CMK (cell line): ENCODE data around the gene MPP1.
A peak's percentile ranks its signal among the peaks of the same experiment; 100 is the strongest.

ENCODE experiments used
- DNase-seq: peaks from one replicate; pipeline ENCODE4 v3.0.0-alpha.2; 2010; ENCODE audit warnings: low read depth

The MPP1 gene

DNA sequence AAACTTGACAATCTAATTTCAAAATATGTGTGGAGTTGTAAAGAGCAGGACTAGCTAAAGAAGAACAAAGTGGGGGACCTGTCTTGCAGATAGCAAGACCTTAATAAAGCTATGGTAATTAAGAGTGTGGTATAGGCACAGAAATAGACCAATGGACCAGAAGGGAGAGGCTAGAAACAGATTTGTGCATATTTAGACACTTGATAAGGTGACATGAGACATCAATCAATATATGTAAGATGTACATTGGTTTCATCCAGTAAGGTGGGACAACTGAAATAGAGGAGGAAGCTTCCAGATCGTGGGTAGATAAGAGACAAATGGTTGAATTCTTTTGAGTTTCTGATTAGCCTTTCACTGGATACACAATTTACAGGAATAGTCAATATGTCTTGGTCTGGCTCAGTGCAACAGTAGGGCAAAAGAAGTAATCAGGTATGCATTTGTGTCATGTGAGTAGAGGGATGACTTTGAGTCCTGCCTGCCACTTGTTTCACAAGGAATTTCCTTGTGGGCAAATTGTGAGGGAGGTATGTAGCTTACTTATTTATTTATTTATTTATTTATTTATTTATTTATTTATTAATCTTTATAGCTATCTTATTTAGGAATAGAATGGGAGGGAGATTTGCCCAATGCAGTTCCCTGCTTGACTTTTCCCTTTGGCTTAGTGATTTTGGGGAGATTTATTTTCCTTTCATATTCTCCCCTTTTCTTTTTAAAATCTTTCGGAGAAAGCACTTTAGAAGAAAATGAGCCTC, 7.2 kb upstream of the MPP1 start:
- no peak for DNase-seq

DNA sequence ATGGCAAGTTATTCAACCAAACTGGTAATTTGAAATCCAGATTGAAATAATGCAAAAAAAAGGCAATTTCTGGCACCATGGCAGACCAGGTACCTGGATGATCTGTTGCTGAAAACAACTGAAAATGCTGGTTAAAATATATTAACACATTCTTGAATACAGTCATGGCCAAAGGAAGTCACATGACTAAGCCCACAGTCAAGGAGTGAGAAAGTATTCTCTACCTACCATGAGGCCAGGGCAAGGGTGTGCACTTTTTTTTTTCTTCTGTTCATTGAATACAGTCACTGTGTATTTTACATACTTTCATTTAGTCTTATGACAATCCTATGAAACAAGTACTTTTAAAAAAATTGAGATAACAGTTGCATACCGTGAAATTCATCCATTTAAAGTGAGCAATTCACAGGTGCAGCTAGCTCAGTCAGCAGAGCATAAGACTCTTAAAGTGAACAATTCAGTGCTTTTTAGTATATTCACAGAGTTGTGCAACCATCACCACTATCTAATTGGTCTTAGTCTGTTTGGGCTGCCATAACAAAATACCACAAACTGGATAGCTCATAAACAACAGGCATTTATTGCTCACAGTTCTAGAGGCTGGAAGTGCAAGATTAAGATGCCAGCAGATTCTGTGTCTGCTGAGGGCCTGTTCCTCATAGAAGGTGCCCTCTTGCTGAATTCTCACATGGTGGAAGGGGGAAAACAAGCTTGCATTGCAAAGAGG, 4.8 kb upstream of the MPP1 start:
- DNase-seq, result no peak

DNA sequence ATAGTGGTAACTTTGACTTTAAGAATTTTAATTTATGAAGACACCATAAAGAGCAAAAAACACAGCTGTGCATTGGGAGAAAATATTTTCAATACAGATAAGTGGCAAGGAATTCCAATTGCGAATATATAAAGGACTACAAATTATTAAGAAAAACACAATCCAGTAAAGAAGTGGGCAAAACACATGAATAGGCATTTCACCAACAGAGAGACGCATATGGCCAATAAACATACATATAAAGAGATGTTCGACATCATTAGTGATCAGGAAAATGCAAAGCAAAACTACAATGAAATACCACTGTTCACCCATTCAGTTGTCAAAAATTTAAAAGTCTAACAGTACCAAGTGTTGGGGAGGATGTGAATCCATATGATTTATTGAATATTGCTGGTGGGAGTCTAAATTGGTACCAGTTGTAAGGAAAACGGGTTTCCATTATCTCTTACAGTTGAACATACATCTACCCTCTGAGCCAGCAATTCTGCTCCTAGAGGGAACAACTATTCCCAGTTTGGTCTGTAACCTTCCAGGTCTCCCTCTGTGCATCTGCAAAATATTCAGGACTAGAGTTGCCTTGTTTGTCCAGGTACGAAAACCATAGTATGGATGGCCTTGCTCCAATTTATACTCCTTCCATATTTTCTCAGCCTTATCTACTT, 1.7 kb upstream of the MPP1 start:
- DNase-seq, result no peak

DNA sequence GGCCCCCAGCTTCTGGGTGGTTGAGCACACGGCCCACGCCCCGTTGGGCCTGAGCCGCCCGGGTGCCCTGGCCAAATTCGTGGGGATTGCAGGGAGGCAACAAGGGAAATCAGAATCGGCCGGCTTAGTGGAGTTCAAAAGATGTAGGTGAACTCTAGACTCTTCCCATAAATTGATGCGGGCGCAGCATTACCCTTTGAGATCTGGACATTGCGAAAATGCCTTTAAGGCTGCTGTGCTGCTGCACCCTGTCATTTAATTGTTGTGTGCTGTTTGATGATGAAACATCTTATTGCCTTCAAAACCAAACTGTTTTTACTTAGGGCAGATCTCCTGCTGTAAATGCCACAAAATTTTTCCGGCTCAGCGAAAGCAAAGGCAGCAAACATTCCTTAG, 409 bp upstream of the MPP1 start:
- DNase-seq, result no peak

DNA sequence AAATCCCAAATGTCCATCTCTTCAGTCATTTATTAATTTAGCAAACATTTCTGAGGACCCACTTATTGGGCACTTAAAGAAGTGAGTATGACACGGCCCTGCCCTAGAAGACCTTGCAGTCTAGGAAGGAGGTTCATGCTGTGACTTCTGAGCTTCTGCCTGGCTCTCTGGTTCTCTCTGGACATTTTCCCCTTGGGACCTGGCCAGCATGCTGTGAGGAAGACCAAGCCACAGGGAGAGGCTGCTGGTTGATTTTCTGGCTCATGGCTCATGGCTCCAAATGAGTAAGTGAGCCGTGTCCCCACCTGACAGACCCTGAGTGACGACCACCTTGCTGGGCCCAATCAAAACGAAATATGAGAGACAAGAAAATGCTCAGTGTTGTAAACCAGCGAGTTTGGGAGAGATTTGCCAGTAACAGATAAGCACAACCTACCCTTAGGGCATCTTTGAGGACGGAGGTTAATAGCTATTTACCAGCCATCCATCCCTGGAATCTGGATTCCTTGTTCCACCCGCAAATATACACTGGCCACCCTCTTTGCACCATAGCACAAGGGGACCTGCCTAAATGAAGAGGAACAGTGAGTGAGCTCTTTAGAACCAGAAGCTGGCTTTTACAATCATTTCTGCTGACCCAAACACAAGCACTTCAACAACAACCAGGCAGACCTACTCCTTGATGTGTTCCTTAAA, 876 bp downstream of the MPP1 start:
- no peak for DNase-seq

DNA sequence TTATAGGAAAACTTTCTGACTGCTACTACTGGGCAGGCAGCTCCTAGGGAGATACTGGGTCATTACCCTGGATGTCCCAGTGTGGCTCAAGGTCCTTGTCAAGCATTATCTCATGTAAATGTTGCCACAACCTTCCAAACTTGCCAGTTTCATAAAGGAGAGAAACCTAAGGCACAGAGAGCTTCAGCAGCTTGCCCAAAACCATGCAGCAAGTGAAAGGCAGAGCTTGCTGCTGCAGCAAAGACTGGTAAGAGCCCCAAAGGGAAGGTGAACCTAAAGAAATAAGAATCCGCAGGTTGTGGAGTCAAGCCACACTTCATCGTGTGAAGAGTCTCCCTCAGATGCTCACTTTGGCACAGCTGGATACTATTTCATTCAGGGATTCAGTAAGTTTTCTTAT, 2.3 kb downstream of the MPP1 start:
- no peak for DNase-seq

DNA sequence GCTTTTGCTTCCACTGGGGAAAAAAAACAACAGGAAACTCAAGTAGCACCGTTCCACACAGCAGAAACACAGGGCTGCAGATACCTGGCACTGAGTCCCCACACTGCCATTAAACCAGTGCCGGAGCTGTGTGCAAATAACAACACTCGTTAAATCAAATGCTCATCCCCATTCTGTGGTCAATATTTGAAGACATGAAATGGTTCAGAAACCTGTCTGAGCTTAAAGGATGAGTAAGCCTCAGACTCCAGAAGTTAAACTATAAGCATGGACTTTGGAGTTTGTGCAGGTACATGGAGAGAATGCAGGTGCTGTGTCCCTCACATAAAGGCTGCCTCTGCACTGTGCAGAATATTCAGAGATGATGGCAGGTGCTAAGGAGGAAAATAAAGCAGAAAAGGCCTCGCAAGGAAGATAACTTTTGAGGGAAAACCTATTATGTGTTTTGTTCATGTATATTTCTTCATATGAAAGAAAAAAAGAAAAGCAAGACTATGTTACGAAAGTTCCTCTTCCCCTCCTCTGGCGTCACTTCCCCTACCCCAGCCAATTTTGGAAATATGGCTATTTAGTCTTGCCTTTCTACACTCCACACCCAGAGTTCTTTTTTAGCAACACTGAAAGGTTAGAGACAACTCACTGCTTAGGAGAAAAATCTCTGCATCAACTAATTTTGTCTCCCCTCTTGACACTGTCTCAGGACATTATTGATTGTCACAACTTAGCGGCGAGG, 4.6 kb downstream of the MPP1 start:
- no peak for DNase-seq

DNA sequence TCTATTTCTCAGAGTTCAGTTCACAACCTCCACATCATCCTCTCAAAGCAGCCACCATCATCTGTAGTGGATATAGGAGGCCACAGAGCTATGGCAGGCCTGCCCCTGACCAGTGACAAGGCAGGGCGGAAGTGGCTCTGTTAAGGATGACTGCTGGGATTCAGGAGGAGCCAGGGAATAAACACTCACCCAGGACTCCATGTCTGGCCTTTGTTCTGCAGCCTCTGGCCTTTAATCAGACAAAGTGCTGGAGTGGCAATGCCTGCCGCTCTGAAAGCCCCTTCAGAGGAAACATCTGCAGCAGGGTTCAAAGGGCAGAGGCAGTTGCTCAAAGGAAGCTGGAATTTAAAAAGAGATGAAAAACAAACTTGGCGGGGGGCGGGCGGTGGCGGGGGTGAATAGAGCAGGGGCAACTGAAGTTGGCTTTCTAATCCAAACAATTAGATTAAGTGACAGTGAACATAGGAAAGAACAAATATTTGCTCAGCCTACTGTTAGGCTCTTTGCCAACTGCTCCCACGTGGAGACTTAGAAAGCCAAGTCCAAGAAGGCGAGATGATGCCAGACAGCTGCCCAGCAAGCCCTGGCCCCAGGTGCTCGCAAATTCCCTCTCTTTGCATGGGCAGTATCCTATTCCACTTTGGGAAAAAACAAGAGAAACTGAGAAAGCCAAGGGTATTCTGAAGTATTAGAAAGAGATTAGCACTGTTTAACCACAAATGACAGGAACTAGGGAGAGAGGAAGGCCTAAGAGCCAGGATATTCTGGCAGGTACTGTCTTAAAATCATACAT, 5.5 kb downstream of the MPP1 start:
- DNase-seq, result no peak

DNA sequence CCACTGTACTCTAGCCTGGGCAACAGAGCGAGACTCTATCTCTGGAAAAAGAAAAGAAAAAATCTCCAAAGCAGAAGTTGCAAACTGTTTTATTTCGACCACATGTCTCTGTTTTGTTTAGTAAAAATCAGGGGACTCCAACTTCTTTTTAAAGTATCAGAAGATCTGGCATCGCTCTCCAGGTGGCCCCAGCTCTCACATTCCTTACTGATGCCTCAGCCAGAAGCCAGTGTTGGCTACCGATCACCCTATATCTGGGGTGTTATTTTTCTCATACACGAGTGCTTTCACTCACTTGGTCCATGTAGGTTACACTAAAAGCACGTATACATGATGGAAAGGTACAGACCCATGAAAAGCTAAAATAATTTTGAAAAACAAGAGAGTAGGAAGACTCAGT, 8.3 kb downstream of the MPP1 start:
- no peak for DNase-seq

DNA sequence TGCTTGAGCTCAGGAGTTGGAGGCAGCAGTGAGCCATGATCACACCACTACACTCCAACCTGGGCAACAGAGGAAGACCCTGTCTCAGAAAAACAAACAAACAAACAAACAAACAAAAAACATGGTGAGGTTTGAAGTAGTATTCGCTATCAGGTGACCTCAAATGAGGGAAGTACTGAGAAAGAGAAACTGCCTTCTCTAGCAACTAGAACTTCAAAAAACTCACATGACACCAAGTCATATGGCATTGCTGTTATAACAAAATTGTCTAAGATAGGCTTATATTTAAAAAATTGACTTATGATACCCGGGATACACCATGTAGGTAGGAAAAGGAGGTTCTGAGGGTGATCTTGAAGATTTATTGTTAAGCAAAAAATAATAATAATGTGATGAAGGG, 10.3 kb downstream of the MPP1 start:
- no peak for DNase-seq

DNA sequence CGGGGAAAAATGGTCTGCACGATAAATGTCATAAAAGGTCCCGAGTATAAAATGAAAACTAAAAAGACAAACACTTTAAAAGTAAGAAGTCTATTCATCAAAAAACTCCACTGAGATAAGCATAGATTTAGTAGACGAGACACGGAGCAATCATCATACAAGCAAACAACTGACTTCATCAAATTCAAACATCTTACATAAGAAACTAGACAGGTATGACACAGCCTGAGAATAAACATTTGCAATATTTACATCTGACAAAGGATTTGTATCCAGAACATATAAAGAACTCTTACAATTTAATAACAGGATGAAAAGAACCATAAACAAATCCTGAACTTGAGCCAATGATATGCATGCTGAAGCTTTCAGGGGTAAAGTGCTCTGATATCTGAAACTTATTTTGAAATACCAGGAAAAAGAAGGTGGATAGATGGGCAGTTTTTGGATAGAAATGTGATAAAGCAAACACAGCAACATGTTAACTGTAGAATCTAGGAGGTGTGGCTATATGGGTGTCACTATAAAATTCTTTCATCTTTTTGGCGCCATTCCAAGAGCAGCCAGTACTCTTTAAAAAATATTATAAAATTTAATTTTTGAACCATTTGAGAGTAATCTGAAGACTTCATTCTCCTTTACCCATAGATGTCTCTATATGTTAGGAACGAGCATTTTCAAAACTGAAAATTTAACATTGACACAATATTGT, 12.0 kb downstream of the MPP1 start:
- no peak for DNase-seq

DNA sequence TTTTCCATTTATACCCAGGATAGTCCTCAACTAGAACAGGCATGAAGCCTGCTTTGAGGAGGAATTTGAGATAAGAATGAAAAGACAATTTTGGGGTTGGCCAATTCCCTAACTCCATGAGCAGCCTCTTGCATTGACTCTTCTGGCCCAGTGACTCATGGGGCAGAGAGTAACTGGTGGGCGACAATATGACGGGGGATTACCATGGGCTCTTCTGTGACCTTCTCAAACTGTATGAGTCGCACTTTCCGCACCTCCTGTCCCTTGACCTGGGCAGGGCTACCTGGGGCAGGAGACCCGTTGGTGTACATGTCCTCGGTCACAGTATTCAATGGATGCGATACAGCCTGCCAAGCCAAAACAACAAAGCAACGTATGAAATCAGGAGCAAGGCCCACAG, 13.3 kb downstream of the MPP1 start:
- no peak for DNase-seq

DNA sequence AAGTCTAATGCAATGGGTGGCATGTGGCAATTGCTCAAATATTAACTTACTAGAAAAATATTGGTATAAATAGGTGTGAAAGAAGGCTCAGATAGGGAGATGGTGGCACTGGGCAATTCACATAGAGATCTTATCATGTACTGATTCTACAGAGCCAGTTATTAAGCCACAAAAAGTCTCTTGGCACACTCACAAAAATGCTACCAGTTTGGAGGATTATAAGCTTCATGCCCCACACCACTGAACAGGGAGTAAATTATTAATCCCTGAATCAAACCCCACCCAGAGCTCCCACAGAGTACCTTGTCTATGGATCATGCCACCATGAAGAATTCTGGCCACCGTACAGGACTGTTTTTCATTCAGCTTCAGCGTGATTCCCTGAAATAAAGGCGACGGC, 13.8 kb downstream of the MPP1 start:
- DNase-seq, result no peak

DNA sequence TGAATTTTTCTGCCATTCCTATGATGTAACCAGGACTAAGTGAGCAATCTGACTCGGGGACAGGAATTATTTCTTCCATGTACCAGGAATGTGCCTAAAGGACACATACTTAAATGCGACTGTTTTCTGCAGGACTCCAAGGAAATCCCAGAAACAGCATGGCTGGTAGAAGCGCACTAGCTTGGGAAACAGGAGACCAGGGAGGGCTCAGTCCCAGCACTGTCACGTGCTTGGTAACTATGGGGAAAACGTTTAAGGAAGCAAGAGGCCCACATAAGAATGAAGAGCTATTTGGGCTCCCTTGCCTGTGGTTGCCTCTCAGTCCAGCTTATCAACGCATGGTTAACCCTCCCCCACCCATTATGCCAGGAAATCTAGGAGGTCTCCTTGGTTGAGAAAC, 19.6 kb downstream of the MPP1 start:
- no peak for DNase-seq

DNA sequence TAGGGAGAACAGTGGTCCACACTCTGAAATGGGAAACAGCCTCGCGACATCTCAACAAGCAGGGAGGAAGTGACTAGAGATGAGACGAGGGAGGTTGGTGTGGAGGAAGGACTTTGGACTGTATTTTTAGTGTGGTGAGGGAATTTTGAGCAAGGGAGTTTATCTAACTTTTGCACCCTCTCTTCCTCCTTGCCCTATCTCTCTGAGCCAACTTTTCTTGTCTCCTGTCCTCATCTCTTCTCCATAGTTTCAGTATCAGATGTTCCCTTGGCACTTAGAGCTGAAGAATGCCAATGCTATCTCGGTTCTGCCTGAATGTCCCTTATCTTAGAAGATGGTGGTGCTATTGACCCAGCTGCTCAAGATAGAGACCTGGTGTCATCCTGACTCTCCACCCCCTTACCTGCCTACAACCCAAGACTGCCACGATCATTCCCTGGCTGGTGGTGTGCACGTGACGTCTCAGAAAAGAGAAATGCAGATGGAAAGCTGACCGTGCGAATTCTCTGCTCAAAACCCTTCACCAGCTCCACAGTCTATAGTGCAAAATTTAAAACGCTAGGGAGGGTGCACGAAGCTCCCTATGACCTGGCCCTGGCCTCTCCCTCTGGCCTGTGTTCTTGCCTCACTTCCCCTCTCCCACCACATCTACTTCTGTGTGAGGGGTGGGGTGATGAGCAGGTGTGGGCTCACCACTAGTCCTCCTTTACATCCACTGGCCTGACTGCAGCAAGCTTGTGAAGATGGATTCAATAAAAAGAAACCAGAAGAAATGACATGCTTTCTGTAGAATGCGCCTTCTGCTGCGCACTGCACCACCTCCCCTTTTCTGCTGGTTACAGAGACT, 20.9 kb downstream of the MPP1 start:
- peak; percentile 75 for DNase-seq

DNA sequence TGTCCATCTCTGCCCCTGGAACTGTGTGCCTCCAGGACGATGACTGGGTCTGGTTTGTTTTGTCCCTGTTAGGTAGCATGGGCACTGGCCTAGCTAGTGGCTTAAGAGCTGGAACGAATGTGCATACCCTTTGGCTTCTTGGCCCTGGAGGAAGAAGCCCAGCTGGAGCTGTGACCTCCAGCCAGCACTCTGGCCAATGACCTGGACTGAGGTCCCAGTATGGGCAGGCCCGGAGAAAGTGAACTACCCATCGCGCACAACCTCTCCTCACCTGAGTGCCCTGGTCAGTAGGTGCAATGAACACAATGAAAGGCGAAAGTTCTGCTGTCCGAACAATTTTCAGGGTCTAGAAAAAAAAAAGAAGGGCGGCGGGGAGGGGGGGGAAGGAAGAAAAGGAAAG, 24.3 kb downstream of the MPP1 start:
- DNase-seq, result no peak

DNA sequence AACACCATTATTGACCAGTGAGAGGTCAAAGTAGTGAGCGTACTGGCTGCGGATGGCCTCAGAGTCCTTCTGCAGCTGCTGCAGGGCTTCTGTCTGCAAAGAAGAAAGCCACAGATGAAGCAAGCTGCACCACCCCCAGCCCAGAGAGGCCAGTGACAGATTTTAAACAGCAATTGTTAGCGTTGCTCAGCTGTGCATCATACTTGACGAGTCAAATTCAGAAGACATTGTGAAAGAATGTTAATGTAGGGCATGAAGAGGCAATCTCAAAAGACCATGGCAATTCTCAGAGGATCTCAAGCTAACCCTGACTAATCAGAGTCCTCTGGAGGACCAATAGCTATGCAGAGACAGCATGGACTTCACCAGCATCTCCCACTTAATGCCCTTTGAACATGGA, 26.0 kb downstream of the MPP1 start:
- no peak for DNase-seq

DNA sequence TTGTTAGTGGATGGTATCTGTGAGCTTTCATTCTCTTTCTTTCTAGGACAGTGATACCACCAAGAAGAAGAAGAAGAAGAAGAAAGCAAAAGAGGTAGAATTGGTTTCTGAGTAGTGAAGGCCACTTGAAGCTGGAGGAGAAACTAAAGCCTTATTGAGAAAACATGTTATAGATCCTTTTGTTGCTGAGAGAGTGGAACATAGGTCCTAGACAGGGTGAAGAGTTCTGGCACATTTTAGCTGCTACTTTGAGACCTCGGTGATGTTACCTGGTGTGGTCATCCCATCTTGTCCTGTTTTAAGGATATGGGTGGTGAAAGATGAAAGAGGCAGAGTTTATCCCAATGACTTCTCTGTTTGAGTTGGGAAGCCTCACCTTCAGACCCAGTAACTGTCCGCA, 28.5 kb downstream of the MPP1 start:
- DNase-seq, result no peak
